Rectal smooth muscle tissue (tissue), 1 donor: ENCODE data around the gene MAST2.
"Not testable (repeated sequence)": the region's sequence is repeated elsewhere in the genome, so short reads cannot be mapped to it uniquely, and the experiment has no call there.

Source experiments
- H3K27ac ChIP-seq: one replicate; pipeline ENCODE4 v1.7.0; 2013; ENCODE audit warnings: low read depth, low read length, inconsistent platforms
- H3K27me3 ChIP-seq: one replicate; pipeline ENCODE4 v1.7.0; 2013; ENCODE audit warnings: low read length; ENCODE audit not compliant: control insufficient read depth, insufficient read depth
- H3K36me3 ChIP-seq: one replicate; pipeline ENCODE4 v1.7.0; 2013; ENCODE audit warnings: low read length; ENCODE audit not compliant: control insufficient read depth, insufficient read depth
- H3K4me1 ChIP-seq: one replicate; pipeline ENCODE4 v1.7.0; 2013; ENCODE audit warnings: low read length; ENCODE audit not compliant: control insufficient read depth, insufficient read depth
- H3K4me3 ChIP-seq: one replicate; pipeline ENCODE4 v1.7.0; 2013; ENCODE audit warnings: low read length
- H3K9ac ChIP-seq: one replicate; pipeline ENCODE4 v1.7.0; 2013; ENCODE audit warnings: low read length

Gene MAST2

GRCh38 chr1:45844000-45844399 lies 40.6 kb downstream of the MAST2 start:
- H3K27ac ChIP-seq = not testable (repeated sequence)

DNA sequence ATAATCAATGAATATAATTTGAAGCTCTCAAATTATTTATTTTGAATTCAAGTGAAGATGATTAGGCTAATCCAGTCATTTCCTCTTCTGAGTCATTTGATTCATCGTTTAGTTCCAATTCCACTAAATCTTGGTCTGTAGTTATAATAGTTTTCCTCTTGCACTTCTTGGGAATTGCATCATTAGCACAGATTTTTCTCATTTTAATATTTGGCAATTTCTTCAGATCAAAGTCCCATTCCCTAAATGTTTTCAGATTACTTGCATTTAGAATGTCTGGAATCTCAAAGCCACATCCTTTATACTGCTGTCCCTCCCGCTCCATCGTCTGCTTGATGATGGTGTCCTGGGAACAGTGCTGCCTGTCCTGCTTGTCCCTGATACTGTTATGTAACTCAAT lies 43.5 kb downstream of the MAST2 start:
- Histone ChIP-seq H3K9ac (no peak overlapping the region), H3K4me3 (no peak overlapping the region), H3K27ac (no peak overlapping the region), H3K4me1 (peaks cover 2% of the 10 kb centered on the region), H3K27me3 (no peaks in the 10 kb centered on the region), H3K36me3 (no peaks in the 10 kb centered on the region)

More at GRCh38 chr1:45844000-45844399, 40.6 kb downstream of the MAST2 start:
- not testable (repeated sequence) for H3K4me3 ChIP-seq, H3K9ac ChIP-seq, H3K27me3 ChIP-seq, H3K36me3 ChIP-seq, H3K4me1 ChIP-seq

DNA sequence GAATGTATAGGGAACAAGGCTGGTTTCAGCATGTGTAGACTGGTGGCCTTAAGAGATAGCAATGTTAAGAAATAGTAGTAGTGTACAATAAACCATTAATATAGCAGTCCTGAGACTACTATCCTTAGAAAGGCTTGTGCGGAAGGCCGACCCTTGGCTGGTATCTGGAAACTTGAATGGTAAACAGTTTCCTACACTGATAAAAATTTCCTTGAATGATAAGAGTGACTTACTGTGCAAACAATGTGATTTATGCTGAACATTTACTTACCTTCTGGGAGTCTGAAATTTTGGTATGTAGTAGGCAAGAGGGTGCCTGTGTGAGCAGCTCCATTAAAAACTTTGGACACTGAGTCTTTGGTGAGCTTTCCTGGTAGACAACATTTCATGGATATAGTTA lies 44.7 kb downstream of the MAST2 start:
- H3K27ac ChIP-seq = no peak overlapping the region
- H3K9ac ChIP-seq = no peak overlapping the region
- H3K4me1 ChIP-seq = peaks cover 2% of the 10 kb centered on the region
- no peaks in the 10 kb centered on the region for H3K27me3 ChIP-seq
- no peak overlapping the region for H3K4me3 ChIP-seq
- no peaks in the 10 kb centered on the region for H3K36me3 ChIP-seq

DNA sequence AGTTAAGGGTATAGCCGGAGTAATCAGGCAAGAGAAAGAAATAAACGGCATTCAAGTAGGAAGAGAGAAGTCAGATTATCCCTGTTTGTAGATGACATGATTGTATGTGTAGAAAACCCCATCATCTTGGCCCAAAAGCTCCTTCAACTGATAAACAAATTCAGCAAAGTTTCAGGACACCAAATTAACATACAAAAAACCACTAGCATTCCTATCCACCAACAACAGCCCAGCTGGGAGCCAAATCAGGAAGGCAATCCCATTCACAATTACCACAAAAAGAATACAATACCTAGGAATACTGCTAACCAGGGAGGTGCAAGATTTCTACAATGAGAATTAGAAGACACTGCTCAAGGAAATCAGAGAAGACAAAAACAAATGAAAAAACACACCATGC lies 45.3 kb downstream of the MAST2 start:
- no peaks in the 10 kb centered on the region for H3K27me3 ChIP-seq
- H3K4me3 ChIP-seq = no peak overlapping the region
- H3K9ac ChIP-seq = no peak overlapping the region
- no peaks in the 10 kb centered on the region for H3K36me3 ChIP-seq
- H3K4me1 ChIP-seq = no peaks in the 10 kb centered on the region
- H3K27ac ChIP-seq = no peak overlapping the region

DNA sequence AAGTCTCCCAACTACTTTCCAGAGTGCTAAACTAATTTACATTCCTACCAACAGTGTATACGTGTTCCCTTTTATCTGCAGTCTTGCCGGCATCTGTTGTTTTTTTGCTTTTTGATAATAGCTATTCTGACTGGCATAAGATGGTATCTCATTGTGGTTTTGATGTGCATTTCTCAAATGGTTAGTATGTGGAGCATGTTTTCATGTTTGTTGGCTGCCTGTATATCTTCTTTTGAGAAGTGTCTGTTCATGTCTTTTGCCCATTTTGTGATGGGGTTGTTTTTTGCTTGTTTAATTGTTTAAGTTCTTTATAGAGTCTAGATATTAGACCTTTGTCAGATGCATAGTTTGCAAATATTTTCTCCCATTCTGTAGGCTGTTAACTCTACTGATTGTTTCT lies 46.6 kb downstream of the MAST2 start:
- Histone ChIP-seq H3K4me1 (no peaks in the 10 kb centered on the region), H3K27ac (no peak overlapping the region), H3K4me3 (no peak overlapping the region), H3K9ac (no peak overlapping the region), H3K36me3 (no peaks in the 10 kb centered on the region), H3K27me3 (no peaks in the 10 kb centered on the region)

DNA sequence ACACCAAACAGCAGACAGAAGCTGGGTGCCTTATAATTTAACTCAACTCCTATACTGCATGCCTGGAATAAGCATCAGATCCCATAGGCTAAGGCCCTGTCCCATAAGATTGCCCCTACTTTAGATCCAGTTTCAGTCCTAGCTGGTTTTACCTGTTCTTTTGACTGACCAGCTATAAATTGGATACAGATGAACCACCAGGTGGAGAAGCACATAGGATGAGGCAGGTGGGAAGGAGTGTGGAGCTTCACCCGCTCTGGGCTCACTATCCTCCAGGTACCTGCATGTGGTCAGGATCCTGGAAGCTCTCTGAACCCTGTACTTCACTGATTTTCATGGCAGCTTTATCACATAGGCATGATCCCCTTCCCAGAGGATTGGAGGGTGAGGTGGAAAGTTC lies 51.3 kb downstream of the MAST2 start:
- Histone ChIP-seq H3K36me3 (no peaks in the 10 kb centered on the region), H3K4me3 (no peak overlapping the region), H3K9ac (no peak overlapping the region), H3K27me3 (no peaks in the 10 kb centered on the region), H3K4me1 (no peaks in the 10 kb centered on the region), H3K27ac (no peak overlapping the region)

GRCh38 chr1:45857101-45857700 lies 53.8 kb downstream of the MAST2 start:
- Histone ChIP-seq H3K36me3 (no peaks in the 10 kb centered on the region), H3K27ac (no peak overlapping the region), H3K27me3 (no peaks in the 10 kb centered on the region), H3K9ac (no peak overlapping the region), H3K4me1 (no peaks in the 10 kb centered on the region), H3K4me3 (no peak overlapping the region)

DNA sequence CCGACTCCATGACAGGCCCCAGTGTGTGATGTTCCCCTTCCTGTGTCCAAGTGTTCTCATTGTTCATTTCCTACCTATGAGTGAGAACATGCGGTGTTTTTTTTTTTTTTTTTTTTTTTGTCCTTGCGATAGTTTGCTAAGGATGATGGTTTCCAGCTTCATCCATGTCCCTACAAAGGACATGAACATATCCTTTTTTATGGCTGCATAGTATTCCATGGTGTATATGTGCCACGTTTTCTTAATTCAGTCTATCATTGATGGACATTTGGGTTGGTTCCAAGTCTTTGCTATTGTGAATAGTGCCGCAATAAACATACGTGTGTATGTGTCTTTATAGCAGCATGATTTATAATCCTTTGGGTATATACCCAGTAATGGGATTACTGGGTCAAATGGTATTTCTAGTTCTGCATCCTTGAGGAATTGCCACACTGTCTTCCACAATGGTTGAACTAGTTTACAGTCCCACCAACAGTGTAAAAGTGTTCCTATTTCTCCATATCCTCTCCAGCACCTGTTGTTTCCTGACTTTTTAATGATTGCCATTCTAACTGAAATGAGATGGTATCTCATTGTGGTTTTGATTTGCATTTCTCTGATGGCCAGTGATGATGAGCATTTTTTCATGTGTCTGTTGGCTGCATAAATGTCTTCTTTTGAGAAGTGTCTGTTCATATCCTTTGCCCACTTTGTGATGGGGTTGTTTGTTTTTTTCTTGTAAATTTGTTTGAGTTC lies 54.5 kb downstream of the MAST2 start:
- not testable (repeated sequence) for H3K36me3 ChIP-seq, H3K27ac ChIP-seq, H3K9ac ChIP-seq, H3K27me3 ChIP-seq, H3K4me1 ChIP-seq, H3K4me3 ChIP-seq

- Histone ChIP-seq H3K36me3 (no peaks in the 10 kb centered on the region), H3K27me3 (no peaks in the 10 kb centered on the region), H3K4me1 (peaks cover 6% of the 10 kb centered on the region), H3K9ac (no peak overlapping the region), H3K4me3 (no peak overlapping the region), H3K27ac (no peak overlapping the region)
Measured at GRCh38 chr1:45859221-45859620, 55.8 kb downstream of the MAST2 start.

- peaks cover 6% of the 10 kb centered on the region for H3K4me1 ChIP-seq
- H3K27me3 ChIP-seq = no peaks in the 10 kb centered on the region
- H3K36me3 ChIP-seq = no peaks in the 10 kb centered on the region
- H3K27ac ChIP-seq = no peak overlapping the region
- H3K9ac ChIP-seq = no peak overlapping the region
- H3K4me3 ChIP-seq = no peak overlapping the region
Measured at GRCh38 chr1:45862008-45862407, 58.6 kb downstream of the MAST2 start.

- no peaks in the 10 kb centered on the region for H3K36me3 ChIP-seq
Measured at GRCh38 chr1:45863218-45863617, 59.8 kb downstream of the MAST2 start.

GRCh38 chr1:45864167-45865106 lies 61.0 kb downstream of the MAST2 start:
- Histone ChIP-seq H3K36me3 (no peaks in the 10 kb centered on the region), H3K4me3 (peak overlapping the region; percentile 44), H3K27ac (no peak overlapping the region), H3K9ac (no peak overlapping the region), H3K27me3 (no peaks in the 10 kb centered on the region), H3K4me1 (peaks cover 6% of the 10 kb centered on the region)

More at GRCh38 chr1:45863218-45863617, 59.8 kb downstream of the MAST2 start:
- Histone ChIP-seq H3K4me3 (no peak overlapping the region), H3K4me1 (peaks cover 6% of the 10 kb centered on the region), H3K27ac (no peak overlapping the region), H3K27me3 (no peaks in the 10 kb centered on the region), H3K9ac (no peak overlapping the region)
